ENCODE measurements around the gene TSPO.

Gene TSPO

GRCh38 chr22:43159484-43160178 is 8.3 kb downstream of the TSPO start:
- no peak for DNase-seq

GRCh38 chr22:43160497-43161126 is 9.3 kb downstream of the TSPO start:
- DNase-seq: no peak

- no peak for DNase-seq
Observed at GRCh38 chr22:43162412-43163150, 11.2 kb downstream of the TSPO start.

DNA sequence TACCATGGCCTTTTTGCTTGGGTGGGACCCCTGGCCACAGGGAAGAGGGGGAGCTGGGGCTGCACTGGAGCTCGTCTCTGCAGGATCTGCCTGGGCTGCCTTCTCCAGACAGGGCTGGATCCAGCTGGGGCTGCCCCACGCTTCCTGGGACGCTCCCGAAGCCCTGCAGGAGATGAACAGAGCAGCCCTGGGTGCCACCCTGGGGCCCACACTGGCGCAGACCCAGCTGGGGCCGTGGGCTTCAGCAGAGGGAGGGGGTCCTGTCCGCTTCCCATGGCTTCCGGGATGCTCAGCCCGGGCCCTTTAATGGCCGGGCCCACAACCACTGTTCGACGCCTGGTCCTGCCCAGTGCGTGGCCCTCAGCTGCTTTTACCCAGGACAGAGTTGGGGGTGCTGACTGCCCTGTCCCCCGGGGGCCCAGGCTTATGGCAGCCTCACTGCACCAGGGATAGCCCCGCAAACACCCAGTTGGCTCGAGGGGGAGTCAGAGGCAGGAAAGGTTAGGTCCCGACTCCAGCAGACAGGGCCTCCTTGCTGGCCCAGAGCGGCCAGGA is 12.0 kb downstream of the TSPO start:
- no peak for DNase-seq

- no peak for DNase-seq
Observed at GRCh38 chr22:43164636-43165035, 13.3 kb downstream of the TSPO start.

GRCh38 chr22:43166132-43166930 is 15.0 kb downstream of the TSPO start:
- DNase-seq: no peak

- DNase-seq: no peak
Observed at GRCh38 chr22:43167001-43167589, 15.7 kb downstream of the TSPO start.

DNA sequence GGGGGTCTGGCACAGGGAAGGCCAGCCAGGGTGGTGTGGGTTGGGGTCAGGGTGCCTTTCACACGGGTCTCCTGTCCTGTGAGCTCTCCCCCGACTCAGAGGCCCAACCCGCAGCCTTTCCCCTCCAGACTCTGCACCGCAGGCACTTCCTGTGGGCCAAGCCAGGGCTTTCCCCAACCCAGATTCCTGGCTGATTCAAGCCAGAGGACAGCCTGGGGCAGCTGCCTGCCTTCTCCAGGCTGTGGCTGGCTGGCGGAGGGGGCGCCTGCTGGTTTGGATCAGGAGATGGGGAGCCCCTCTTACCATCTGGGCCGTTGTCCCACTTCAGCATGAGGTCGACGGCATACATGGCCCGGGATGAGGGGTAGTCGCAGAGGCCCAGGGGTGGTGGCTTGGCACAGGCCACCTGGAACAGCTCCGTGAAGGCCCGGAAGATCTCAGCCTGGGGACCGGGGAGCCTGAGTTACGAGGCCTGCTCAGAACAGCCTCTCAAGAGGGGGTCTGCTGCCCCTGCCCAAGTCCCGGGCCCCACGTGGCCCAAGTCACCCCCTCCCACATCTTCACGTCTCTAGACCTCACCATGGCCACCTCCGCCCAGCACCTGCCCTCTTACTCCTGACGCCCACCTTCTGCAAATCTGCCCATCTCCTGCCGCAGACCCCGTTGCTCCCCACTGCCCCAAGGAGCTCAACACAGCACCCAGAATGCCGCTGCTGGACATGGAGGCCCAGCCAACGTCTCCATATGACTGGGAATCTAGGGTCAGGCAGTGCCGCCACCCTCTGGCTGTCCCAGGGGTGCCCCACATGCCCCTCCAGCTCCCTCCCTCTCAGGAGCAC is 17.3 kb downstream of the TSPO start:
- no peak for DNase-seq

GRCh38 chr22:43169310-43170130 is 18.2 kb downstream of the TSPO start:
- DNase-seq: no peak

GRCh38 chr22:43170131-43170480 is 18.7 kb downstream of the TSPO start:
- DNase-seq: no peak

GRCh38 chr22:43171019-43171491 is 19.7 kb downstream of the TSPO start:
- DNase-seq: no peak

- no peak for DNase-seq
Observed at GRCh38 chr22:43171607-43172006, 20.2 kb downstream of the TSPO start.

DNA sequence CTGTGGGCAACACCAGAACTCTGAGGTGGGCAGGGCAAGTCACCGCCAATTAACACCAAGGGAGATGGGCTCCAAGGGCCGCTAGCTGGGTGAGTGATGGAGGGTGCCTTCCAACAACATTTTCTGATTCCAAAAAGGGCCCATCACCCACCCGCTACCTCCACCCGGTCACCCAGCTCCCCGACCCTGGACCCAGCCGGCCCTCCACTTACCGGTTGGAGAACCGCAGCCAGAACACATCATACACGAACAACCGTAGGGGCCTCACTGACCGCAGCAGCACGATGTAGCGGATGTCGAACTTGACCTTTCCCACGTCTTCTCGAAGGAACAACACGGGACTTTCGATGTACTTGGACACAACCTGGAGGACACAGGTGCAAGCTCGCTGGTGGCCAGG is 20.8 kb downstream of the TSPO start:
- no peak for DNase-seq

DNA sequence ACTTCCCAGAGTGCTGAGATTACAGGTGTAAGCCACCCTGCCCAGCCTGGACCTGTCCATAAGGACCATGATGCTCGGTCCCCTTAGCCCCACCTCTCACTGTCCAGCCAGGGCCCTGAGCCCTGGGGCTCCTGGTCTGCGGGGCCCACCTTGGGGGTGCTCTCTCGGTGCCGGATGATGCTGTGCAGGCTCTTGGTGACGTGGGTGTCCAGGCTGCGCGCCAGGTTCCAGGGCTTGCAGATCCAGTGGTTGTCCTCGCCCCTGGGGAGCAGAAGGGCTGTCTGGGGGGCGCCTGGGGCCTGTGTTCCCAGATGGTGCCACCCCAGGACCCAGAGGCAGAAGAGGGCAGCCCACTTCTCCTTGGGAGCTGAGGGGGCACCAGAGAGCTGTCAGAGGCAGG is 22.2 kb downstream of the TSPO start:
- no peak for DNase-seq

DNA sequence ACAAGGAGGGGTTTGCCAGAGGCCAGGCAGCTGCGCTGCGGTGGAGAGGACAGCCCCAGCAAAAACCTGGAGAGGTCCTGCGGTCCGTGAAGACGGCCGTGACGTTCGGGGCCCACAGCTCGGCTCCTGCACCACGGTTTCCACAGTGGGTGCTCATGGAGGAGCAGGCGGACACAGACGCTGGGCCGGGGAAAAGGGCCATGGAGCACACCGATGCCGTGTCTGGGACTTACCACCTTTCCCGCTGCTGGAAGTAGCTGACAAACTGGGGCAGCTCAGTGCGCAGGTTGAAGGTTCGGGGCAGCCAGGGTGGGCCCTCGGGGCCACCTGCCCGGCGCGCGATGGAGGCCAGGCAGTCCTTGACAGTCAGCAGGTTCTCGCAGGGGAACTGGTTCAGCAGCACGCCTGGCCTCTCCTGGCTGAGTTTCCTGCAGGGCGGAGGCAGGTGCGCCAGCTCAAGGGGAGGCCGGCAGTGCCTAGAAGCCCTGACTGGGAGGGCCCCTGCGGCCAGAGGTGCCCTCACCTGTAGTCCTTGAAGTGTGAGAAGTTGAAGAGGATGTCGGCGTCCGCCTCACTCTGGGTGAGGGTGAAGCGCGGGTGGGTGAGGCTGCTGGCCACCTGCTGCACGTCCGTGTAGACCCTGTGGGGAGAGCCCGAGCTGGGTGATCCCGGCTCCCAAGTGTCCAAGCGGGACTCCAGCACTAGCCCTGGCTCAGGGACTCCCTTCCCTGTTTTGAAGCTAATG is 22.8 kb downstream of the TSPO start:
- no peak for DNase-seq

DNA sequence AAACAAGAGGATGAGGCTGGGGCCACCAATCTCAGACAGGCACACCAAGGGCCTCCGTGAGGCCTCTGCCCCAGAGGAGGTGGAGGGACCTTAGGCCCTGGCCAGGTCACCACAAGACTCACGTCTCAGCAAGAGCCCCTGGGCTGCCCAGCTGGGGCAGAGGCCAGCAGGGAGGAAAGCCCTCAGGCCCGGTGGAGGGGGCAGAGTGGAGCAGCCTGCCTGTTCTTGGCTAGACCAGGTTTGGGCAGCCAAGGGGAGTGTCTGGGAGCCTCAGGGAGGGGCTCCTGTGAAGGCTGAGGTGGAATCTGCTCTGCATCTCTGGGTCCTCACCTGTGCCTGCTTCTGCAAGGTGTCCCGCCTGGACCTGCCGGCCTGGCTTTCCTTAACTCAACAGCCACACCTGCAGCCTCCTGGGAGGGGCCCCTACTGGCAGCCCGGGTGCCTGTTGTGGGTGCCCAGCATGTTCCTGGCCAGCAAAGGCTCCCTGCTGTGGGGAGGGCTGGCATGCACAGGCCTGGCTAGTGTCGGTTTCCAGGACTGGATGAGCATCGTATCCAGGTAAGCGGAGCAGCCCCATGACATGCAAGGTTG is 23.7 kb downstream of the TSPO start:
- no peak for DNase-seq

GRCh38 chr22:43176090-43176489 is 24.7 kb downstream of the TSPO start:
- DNase-seq: no peak

GRCh38 chr22:43177479-43177878 is 26.1 kb downstream of the TSPO start:
- DNase-seq: no peak

DNA sequence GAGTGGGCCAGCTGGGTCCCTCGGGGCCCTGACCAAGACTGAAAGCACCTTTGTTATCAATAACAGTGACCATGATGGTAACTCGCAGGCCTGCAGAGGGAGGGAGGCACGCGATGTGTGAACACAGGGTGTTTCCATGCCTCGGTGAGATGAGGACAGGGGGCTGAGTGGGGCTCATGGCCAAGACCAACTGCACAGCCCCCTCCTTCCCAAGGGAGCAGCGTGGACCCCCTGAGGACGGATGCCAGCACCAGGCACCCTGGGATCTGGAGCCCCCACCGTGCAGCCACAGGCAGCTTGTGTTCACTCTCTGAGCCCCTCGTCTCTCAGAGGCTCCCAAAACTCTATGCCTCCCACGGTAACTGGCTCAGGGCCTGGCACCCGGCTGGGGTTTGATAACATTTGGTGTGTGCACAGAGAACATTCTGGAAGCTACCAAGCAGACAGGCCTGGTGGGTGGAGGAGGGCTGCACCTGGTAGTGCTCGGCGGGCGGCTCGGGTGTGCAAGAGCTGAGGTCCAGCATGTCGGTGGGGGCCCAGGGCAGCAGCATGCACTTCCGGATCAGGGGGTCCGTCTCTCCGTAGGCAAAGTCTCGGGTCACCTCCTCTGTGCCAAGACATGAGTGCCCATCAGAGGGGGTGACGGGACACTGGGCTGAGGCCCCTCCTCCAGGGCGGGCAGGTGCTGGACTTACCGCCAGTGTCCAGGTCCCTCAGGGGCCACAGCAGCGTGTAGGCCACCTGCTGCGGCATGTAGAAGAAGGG is 28.0 kb downstream of the TSPO start:
- no peak for DNase-seq
